ENCODE results near the gene TEX22.

TEX22 gene

GRCh38 chr14:105408592-105408991, 10.3 kb downstream of the TEX22 start:
- DNase-seq: no peak

GRCh38 chr14:105409364-105409763, 11.0 kb downstream of the TEX22 start:
- DNase-seq: no peak

- DNase-seq: no peak
Observed at GRCh38 chr14:105410642-105411016, 12.3 kb downstream of the TEX22 start.

GRCh38 chr14:105411017-105411941, 12.9 kb downstream of the TEX22 start:
- DNase-seq: peak; percentile 59

- no peak for DNase-seq
Observed at GRCh38 chr14:105411985-105412770, 13.8 kb downstream of the TEX22 start.

DNA sequence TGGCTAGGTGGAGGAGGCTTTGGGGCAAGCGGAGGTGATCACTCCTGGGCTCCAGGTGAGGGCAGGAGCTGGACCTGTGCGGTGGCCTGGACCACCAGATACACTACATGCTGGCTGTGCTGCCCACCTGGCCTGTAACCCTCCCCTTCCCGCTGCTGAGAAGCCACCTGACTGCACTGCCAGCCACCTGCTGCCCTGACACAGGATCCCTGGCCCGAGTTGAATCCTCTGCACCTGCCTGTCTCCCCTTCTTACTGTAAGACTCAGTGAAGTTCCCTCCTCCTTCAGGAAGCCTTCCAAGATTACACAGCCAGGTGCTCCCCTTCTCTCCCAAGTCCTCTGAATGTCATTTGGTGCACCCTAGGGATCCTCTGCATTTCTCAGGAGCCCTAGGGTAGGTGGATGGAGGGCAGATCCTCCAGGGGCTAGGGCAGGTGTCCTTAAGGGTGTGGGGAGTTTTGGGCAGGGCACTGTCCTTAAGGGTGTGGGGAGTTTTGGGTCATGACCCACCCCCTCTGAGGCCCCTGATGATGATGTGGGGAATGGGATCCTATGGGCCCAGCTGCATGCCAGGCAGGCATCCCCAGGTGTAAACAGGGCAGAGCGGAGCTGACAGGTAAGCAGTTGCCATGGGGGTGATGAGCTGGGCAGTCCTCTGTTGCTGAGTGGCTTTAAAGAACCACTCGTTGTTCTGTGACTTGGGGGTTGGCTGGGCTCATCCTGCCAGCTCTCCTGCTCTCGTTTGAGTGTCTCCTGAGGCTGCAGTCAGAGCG, 14.6 kb downstream of the TEX22 start:
- no peak for DNase-seq

DNA sequence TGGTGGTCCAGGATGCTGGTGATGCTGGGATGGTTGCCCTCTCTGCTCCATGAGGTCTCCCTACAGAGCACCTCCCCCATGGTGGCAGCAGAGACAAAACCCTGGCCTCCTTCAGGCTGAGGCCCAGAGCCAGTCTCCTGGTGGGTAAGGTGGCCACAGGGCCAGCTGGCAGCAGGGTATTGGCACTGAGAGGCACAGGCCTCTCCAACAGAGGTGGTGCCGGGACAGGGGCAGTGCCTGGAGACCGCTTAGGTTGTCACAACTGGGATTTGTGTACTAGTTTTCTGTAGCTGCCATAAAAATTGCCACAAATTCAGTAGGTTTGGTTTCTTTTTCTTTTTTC, 15.2 kb downstream of the TEX22 start:
- no peak for DNase-seq

DNA sequence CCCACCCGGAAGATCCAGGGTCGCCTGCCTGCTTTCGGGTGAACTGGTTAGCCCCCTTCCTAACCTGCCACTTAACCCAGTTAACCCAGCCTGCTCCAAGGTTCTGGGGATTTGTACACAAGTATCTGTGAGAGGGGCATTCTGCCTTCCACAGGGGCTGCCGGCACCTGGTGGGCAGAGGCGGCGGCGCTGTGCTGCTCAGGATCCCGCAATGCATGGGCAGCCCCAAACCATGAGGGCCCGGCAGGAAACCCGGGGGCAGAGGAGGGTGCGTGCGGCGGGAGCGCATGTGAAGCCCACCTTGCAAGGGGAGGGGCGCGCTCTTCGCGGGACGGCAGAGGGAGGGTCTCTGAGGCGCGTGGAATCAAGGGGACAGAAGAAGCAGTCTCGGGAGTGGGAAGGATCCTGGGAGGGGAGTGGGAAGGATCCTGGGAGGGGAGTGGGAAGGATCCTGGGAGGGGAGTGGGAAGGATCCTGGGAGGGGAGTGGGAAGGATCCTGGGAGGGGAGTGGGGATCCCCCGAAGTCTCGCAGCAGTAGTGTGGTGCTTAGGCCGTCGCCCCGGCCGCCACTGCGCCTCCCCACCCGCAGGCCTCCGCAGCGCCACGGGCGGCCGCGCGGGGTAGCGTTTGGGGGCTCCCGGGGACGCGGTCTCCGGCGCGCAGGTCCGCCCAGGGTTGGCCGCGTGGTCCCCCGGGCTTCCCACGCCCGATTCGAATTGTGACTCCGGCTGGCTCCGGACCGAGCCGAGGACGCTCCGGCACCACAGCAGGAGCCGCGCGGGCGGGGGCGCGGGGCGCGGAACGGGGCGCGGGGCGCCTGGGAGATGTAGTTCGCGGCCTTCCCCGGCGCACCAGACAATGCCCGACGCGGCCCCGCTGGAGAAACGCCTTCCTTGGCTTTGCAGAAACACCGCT, 16.4 kb downstream of the TEX22 start:
- peak; percentile 70 for DNase-seq

GRCh38 chr14:105415481-105416428, 17.4 kb downstream of the TEX22 start:
- DNase-seq: no peak

DNA sequence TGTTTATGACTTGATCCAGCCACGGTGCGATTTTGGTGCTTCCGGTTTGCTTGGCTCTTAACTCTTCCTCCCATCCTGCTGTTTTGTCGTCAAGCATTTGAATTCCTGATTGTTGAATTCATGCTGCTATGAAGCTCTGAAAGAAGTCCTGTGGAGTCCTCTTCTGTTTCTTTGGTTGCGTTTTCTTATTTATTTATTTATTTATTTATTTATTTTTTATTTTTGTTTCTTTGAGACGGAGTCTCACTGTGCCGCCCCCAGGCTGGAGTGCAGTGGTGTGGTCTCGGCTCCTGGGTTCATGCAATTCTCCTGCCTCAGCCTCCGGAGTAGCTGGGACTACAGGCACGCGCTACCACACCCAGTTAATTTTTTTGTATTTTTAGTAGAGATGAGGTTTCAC, 18.3 kb downstream of the TEX22 start:
- no peak for DNase-seq

- DNase-seq: no peak
Observed at GRCh38 chr14:105417690-105418121, 19.4 kb downstream of the TEX22 start.

DNA sequence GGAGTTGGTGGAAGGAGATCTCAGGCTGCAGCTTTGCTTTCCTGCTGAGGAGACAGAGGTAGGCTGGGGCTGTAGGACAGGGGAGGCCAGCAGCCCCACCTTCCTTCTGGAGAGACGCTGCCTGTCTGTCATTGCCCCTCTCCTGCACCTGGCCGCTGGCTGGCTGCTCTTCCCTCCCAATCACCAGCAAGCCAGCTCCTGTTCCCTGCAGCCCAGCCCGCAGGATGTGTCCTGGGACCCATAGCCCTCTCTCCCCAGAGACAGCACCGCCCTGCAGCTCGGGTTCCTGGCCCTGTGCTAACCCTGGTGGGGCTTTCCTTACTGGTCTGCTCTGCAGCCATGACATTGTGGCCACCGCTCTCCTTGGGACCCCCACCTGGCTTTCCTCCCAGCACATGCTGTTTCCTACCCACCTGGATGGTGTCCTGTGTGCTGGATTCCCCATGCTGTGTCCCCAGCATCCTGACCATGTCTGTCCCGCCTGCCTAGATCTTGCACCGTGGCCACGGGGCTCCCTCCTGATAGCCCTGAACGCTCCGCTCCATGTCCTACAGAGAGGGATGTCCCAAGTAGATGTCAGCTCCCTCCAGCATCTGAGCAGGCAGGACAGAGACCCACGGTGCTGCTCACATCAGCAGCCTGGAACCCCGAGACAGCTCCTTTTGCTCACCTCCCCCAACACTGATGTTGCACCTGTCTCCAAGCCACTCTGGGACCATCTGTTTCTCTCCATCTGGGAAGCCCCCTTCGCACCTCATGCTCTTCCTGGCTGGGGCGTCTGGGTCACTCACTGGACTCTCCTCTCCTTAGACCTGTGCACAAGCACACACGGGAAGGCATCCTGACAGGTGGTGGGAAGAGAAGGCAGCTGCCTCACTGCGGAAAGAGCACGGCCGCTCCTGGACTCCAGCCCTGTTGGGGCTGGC, 20.2 kb downstream of the TEX22 start:
- DNase-seq: no peak

DNA sequence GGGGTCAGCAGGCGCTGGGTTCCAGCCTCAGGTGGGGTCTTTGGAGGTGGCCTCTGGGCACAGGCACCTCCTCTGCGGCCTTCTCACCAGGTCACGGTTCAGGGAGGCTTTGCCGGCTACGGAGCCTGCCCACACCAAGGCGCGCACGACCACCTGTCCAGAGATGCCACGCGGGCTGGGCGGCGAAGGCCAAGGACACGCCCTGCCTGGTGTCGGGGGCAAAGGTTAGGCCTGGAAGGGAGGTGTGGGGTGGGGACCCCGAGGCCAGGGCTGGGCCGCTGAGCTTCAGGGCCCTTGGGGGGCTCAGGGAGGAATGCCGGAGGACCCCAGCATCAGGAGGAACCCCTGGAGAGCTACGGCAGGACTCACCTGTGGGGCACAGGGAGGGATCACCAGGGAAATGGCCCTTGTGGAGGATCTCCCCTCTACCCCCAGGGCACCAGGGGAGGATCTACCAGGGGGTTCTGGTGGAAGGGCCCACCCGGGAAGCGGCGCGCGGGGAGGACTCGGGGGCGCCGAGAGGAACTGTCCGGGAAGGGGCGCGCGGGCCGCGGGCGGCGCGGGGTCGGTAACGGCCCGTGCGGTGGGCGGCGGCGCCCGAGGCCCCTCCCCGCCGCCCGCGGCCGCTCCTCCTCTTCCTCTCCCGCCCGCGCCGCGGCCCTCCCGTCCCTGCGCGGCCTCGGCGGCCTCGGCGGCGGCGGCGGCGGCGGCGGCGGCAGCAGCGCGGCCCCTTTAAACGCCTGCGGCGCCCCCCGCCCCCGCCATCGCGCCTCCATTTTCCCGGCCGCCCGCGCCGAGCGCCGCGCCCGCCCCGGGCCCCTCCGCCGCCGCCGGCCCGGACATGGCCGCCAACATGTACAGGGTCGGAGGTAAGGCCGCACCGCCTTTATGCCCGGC, 21.1 kb downstream of the TEX22 start, which contains the start of gene MTA1:
Gene MTA1, plus strand, starts transcription at position 633 of the 897 bp plus-strand sequence. Its CDS starts 209 bp downstream, at position 842.
- peak; percentile 62 for DNase-seq

DNA sequence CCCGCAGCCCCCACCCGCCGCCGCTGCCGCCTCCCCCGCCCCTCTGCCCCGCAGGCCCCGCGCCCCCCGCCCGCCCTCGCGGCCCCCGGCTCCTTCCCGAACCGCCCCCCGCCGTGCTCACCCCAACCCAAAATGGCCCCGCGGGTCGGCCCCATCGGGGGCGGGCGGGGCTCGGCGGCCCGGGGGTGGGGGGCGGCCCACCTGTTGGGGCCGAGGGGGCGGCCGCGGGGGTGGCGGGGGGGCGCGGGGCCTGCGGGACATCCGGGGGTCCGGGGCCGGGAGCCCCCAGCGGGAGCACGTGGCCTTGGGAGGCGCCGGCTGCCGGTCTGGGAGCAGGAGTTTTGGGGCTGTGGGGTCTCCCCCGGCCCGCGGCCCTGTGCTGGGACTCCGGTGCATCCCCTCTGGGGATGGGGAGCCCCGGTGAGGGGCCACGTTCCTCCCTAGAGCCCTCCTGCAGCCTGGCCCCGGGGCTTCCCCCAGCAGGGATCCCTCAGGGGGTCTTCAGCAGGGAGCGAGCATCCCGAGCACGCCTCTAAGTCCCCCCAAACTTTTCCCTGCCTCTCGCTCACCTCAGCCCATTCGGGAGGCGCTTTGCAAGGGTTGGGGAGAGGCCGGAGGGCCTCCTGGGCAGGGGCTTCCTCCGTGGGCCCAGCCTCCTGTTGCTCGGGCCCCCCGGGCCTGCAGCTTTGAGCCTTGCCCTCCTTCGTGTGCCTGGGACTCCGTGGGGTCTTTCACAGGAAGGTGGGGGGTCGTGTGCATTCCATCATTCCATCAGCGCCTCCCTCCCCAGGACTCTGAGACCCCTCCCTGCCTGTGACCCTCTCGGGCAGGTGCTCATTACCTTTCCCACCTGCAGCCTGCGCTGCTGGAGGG, 22.0 kb downstream of the TEX22 start:
- DNase-seq: no peak

GRCh38 chr14:105420974-105421674, 22.8 kb downstream of the TEX22 start:
- DNase-seq: no peak

DNA sequence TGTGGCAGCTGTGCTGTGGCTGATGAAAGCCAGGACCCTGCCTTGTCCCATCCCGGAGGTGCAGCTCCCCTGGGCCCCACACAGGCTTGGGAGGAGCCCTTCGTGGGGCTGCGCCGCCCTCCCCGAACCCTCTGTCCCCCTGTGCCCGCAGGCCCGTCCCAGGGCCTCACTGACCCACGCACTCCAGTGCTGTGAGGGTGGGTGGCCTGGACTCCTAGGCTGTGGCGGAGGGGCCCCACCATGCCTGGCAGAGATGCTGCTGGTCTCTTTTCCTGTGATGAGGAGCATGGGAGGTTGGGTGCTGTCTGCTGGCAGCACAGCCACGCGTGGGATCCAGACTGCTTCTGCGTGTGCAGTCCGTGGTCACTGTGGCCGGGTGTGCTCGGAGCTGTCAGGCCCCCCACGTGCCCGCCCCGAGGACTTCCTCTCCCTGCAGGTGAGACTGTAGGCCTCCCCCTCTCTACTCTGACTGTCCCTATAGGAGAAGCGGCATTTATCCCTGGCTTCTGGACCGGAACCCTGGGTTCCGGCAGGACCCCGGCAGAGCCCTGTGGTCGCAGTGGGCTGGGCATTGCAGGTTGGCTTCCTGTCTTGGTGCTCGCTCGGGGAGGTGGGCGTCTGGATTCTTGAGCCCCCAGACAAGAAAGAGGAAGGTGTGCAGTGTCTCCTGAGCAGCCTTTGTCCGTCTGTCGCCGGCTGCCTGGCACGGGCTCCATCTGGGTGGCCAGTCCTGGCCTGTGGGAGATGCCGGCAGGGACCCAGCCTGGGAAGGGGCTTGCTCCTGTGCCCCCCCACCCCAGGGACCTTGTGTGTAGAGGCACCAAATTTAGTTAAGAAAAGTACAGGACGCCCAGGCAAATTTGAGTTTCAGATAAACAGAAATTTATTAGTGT, 23.6 kb downstream of the TEX22 start:
- DNase-seq: no peak
